ENCODE data around the gene RAX2.
"Not testable (repeated sequence)": the region's sequence is repeated elsewhere in the genome, so short reads cannot be mapped to it uniquely, and the experiment has no call there.

The RAX2 gene

DNA sequence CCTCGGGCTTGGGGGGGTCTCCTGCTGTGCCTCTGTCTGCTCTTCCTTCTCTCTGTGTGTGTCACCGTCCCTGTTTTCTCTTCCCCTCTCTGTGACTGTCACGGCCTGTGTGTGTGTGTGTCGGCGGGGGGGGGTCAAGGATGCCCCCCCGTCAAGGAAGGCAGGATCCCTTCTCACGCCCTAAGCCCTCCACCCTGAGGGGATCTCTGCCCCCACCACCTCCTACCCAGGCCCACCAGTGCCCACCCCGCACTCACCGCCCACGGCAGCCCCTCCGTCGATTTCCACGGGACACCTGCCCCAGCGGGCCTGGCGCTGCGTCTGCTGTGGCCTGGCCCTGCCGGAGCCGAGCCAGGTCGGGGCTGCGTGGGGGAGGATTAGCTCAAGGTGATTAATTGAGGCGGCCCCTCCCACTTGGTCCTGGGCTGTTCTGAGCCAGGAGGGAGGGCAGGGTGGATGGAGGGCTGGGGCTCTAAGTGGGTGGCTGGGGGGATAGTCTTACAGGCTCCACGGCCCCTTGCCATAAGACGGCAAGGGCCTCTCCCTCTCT, at the start of gene RAX2:
TSS of gene RAX2 (minus strand) at position 323 of the 550 bp plus-strand sequence. CDS start 486 bp downstream, outside the sequence.
- no peak for DNase-seq

DNA sequence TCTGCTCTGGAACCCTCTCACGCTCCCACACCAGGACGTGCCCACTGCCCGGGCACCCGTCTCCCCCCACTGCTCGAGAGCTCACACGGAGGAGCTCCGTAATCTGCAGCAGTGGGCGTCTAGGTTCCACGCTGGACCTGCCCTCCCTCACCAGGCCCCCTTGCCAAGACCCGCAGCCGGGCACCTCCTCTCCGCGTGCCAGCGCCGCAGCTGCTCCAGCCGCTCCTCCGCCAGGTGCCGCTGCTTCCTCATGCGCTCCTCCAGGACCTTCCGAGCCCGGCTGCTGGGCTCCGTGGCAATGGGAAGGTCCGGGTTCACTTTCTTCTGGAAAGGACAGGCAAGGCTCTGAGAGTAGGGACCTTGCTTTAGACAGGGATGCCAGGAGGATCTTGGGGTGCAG, 49.1 kb upstream of the RAX2 start:
- no peak for DNase-seq

DNA sequence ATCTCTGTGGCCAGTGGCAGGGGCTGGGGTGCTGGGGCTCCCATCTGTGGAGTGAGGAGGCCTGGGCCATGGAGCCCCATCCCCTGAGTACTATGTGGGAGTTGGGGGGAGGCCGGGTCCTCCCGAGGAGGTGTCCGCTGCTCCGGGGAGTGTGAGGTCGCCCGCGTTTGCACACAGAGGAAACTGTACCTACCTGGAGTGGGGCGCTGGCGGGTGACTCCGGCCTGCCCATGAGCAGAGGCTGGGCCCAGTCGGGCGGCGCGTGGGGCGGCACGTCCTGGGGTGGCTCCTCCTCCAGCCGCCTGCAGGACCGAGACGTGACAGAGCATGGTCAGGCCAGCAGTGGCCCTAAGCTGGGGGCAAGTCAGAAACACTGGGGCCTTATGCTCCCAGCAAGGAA, 48.0 kb upstream of the RAX2 start:
- DNase-seq, result no peak

DNA sequence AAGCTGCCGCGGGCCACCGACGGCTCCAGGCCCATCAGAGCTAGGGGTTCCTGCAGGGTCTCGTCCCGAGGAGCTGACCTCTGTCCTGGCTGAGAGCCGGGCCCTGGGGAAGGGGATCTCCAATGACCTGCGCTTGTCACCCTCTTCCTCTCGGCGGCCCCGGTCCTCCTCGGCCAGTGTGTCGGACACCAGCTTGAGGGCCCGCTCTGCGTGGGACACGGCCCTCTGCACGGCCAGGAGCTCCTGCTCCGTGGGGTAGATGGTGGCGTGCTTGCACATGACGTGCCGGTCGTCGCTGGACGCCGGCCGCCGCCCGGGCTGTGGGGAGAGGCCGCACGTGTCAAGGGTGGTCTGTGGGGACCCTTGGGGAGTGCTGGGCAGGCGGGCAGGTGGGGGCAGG, 46.9 kb upstream of the RAX2 start:
- DNase-seq, result no peak

DNA sequence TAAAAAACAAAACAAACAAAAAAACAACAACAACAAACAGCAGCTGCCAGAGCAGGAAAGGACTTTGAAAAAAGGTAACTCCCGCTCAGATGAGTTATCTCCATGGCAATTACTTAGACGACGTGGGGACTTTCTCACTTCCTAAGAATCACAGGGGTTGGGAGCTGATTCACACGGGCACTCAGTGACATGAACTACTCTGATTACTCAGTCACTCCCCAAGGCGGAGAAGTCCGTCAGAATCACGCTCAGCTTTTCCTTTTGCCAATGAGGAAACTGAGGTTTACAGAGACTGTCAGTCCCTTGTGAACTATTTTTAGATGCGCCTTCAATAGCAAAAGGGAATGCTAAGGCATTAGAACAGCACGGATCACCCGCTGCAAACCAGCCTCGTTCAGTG, 46.4 kb upstream of the RAX2 start:
- DNase-seq, result no peak

DNA sequence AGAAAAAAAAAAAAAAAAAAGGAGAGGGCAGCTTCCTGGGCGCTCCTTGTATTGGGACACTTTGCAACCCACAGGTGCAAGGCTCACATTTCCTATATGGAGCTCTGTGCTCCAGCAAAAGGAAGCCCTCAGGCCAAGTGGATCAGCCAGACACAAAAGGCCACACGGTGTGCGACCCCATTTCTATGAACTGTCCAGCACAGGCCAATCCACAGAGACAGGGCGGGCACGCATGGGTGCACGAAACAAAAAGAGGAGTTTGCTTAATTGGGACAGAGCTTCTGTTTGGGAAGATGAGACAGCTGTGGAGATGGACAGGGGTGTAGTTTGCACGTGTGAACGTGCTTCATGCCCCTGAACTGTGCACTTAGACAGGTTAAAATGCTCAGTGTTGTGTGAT, 45.7 kb upstream of the RAX2 start:
- no peak for DNase-seq

DNA sequence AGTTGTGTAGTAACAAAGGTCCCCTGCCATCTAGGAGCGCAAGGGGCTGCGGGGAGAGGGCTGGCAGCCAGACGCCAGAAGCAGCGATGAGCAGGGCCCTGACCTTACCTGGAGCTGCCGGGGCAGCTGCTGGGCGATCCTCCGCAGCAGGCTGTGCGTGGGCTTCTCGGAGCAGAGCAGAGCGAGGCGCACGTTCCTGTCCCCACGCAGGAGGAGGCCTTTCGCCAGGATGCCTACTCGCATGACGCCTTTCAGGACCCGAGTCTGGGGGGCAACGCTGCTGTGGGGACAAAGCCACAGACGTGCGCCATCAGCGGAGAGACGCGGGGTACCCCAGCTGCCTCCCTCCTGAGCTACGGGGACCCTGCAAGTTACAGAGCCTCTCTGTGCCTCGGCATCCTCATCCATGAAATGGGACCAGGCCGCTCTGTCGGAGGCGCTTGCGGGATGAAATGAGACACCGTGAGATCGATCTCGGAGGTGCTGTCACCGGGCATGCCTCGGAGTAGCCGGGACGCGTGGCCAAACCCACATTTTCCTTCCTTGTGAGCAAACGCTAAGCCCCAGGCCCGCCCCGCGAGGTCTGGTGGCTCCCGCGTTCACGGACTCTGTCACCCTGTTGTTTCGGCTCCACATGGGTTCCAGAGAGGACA, 44.7 kb upstream of the RAX2 start:
- DNase-seq, result no peak

DNA sequence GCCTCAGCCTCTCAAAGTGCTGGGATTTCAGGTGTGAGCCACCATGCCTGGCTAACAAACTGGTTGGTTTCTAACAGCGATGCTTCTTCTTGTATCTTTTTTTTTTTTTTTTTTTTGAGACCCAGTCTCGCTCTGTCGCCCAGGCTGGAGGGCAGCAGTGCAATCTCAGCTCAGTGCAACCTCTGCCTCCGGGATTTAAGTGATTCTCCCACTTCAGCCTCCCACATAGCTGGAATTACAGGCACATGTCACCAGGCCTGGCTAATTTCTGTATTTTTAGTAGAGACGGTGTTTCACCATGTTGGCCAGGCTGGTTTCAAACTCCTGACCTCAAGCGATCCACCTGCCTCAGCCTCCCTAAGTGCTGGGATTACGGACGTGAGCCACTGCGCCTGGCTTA, 44.1 kb upstream of the RAX2 start:
- DNase-seq, result not testable (repeated sequence)

DNA sequence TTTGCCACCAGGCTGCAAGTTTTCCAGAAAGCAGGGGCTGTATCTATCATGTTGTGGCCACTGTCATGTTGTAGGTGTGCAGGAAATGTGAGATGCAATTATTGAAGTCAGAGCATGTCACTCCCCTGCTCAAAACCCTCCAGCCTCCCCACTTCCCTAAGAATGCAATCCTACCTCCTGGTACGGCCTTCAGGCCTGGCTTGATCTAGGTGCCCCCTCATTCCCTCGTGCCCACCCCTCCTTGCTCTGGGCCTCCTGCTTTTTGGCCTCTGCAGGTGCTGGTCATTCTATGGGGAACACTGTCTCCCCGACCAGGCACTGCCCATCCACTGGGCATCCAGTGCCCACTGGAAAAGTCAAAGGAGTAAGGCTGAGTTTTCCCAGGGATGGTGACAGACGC, 42.6 kb upstream of the RAX2 start:
- DNase-seq, result no peak

DNA sequence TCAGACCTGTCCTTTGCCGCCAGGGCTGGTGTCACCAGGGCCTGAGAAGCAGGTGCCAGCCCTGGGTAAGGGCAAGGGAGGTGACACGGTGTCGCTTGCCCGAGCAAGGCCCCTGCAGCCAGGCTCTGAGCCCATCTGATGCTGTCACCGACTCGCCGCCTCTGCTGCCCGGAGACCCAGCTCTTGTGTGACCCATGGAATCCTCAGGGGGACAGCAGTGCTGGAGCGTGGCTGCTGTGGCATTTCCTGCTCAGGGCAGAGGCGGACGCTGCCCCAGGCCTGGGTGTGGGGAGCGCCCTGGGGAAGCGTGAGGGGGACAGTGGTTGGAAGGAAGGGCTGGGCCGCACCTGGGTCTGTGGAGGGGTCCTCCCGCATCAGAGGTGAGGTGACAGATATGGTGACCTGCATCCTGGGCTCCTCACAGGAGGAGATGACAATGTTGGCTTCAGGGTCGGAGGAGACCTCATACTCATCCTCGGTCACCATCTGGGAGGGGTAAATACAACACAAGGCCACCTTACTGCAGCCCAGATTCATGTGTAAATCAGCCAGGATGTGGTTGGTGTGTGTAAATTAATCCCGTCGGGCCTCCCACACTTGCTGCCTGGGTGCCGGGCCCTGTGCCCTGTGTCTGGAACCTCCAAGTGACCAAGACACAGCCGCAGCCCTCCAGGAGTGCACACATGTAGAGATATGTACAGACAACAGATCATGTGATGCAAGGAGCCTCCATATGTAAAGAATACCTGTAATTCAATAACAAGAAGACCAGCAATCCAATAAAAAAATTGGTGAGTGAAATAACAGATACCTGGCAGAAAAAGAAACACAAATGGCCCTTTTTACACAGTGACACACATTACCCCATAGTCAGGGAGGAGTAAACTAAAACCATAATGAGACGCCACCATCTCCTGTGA, 41.7 kb upstream of the RAX2 start:
- no peak for DNase-seq

DNA sequence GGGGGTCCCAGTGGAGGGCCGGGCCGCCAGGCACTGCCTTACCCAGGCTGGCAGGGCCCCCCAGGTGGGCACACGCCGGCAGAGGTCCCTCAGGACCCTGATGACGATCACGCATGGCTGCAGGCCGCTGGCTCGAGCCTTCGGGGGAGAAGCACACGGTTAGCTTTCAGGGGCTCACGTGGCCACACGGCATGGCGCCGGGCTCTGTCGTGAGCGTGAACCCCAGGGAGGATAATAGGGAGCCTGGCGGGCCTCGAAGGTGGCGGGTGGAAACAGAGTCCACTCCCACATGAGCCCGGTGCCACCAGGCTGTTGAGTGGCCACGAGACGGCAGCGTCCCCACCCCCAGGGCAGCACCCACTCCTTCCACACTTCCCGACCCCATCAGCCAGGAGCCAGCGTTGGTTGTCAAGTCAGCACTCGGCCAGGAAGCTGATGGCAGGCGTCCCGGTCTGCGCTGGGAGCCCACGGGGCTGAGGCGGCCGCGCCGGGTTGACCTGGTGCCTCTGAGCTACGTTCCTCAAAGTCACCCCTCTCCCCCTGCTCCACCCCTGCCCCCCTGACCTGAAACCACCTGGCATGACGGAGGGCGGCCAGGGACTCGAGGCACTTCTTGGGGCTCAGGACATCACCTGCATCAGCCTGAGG, 38.8 kb upstream of the RAX2 start:
- no peak for DNase-seq

DNA sequence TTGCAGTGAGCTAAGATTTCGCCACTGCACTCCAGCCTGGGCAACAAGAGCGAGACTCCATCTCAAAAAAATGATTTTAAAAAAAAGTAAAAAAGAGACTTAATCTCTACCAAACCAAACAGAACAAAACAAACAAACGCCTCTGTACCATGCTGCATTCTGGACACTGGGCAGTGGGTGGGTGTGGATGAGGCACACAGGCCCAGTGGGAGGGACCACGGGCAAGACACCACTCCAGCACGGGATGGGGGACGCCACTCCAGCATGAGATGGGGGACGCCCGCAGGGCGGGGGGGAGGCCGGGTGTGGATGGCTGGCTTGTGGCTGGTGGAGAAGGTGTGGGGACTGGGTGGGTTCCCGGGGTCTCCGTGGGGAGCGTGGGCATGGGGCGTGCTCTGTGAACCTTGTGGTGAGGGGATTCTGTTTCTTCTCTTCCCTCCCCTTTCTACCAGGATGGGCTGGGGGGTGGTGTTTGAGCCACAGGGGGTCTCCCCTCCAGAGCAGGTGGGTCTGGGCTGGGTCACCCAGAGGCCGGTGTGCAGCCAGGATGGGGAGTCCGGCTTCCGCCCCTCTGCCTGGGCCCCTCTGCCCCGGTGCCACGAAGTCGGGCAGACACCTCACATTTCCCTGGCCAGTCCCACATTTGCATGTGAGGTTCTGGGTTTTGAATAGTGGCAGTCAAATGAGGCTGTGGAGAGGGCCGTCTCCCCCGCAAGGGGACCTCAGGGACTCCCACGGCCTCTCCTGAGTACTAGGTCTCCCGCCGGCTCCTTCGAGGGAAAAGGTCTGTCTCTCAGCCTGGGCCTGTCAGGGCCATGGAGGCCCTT, 38.1 kb upstream of the RAX2 start:
- DNase-seq, result no peak

DNA sequence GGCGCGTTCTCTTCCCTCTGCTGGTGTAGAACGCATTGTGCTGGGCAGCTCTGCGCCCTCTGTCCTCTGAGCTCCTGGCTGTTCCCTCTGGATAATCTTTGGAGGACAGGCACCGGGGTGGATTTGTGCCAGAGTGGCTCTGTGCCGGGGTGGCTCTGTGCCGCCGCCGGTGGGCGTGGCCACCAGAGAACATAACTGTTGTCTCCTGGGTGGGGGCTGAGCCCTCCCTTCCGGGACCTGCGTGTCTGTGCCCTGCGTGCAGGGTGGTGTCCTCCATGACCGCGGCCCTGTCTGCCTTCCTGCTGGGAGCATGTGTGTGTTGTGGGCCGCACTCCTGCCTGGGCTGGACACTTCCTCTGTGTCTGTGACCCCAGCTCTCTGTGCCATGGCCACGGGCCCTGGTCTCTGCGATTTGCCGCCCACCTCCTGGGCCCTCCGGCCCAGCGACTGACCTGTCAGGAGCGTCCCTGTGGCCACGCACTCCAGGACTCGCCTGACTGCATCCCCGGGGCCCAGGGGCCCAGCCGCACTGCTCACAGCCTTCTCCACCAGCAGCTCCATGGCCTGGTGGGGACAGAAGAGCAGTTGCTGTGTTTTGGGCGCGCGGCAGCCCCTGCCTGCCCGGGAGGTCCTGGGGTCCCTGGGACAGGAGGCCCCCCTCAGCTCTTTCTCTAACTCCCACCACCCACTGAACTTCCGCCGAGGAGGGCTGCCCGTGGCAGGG, 36.6 kb upstream of the RAX2 start:
- DNase-seq, result no peak

DNA sequence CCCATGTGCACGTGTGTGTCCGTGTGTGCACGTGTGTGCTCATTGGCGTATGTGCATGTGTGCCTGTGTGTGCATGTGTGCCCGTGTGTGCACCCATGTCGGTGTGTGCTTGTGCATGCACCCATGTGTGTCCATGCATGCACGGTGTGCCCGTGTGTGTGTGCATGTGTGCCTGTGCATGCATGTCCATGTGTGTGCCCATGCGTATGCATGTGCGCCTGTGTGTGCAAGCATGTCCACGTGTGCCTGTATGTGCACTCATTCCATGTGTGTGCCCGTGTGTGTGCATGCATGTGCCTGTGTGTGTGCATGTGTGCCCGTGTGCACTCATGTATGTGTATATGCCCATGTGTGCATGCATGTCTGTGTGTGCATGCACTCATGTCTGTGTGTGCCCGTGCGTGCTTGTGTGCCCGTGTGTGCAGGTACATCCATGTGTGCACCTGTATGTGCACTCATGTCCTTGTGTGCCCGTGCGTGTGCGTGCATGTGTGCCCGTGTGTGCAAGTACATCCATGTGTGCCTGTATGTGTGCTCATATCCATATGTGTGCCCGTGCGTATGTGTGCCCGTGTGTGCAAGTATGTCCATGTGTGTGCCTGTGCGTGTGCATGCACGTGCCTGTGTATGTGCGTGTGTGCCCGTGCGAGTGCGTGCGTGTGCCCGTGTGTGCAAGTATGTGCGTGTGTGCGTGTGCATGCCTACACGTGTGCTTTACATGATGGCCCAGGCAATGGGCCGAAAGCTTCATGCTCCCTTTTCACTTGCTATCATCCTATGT, 35.7 kb upstream of the RAX2 start:
- DNase-seq, result no peak

DNA sequence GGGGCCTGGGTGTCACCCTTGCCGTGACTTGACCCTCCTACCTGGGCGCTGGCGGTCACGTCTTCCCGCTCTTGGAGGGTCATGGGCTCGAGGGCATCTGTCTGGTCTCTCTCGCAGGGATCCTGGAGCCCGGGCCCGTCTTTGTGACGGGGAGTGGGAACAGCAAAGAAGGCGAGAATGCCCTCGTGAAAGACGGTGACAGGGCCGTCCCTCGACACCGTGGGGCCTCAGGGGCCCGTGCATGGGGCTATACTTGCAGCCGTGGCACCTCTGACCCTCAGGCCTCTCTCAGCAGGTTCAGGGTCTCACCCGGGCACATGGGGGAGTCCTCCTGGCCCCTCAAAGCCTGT, 35.1 kb upstream of the RAX2 start:
- DNase-seq, result no peak

DNA sequence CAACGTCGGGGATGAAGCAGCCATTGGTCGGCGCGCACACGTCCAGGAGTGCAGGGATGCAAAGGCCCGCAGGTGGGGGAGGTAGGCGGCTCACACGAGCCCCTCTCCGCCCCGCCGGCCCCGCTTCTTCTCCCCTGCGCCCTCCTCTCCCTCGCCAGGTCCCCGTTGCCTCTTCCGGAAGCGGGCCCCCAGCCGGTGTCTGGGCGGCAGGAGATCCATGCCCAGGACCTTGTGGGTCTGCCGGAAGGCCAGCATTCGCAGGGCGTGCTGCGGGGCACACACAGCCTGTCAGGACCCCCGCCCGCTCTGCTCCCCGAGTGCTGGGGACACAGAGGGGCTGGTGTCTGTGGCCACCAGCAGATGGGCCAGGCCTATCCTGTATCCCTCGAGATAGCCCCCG, 33.8 kb upstream of the RAX2 start:
- no peak for DNase-seq

DNA sequence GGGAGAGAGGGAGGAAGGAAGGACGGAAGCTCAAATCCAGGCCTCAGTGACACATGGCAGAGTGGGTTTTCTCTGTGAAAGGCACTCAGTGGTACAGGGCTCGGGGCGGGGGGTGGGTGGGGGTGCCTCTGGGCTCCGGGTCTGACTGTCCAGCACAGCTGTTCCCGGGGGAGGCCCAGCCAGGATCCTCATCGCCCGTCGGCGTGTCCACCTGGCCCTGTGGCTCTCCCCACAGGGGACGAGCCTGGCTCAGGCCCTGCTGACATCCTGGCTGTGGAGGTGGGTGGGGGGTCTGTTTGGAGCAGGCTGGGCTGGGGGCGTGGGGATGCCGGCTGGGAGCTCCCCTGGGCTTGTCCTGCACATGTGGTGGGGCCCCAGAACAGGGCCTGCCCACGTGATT, 32.4 kb upstream of the RAX2 start:
- no peak for DNase-seq

DNA sequence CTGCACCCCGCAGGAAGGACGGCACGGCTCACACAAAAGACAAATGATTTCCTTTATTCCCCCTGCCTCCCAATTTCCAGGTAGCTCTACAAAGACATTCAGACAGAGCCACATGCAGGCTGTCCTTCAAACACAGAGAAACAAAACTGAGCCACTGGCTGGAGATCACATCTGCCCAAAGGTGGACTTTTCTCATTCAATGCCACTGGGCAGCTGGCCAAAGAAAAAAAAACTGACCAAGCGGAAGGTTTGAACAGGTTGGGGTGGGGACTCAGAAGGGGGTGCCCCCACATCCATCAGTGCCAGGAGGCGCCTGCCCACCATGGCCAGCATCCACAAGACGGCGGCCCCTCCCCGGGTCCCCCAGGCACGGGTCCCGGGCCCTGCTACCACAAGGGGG, 32.0 kb upstream of the RAX2 start:
- DNase-seq, result no peak

DNA sequence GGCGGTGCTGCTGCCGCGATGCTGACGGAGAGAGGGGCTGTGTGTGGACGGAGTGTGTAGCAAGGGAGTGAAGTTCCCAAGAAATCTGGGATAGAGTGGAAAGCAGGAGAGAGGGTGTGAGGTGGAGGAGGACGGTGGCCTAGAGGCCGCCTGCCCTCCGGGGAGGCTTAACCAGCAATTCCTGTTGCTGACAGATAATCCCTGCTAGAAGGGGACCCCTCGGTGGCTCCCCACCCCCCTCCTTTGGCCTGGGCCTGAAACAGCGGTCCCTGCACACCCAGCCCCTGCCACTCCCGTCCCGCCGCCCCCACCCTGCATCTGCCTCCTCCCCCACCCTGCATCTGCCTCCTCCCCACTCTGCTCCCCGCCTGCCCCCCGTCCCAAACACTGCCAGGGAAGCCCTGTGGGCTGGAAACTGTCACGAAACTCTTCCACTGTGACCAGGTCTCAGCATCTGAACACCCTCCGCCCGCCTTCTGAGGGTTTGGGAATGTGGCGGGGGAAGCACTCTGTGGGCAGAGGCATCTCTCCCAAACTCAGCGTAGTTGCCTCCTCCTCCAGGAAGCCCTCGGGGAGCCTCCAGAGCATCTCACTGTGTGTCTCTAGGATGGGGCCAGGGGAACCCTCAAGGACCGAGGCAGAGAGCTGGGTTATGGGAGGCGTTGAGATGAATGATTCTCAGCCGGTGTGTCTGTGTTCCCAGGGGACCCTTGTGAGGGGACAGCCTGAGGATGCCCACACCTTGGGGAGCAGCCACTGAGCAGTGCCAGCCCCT, 31.3 kb upstream of the RAX2 start:
- no peak for DNase-seq

DNA sequence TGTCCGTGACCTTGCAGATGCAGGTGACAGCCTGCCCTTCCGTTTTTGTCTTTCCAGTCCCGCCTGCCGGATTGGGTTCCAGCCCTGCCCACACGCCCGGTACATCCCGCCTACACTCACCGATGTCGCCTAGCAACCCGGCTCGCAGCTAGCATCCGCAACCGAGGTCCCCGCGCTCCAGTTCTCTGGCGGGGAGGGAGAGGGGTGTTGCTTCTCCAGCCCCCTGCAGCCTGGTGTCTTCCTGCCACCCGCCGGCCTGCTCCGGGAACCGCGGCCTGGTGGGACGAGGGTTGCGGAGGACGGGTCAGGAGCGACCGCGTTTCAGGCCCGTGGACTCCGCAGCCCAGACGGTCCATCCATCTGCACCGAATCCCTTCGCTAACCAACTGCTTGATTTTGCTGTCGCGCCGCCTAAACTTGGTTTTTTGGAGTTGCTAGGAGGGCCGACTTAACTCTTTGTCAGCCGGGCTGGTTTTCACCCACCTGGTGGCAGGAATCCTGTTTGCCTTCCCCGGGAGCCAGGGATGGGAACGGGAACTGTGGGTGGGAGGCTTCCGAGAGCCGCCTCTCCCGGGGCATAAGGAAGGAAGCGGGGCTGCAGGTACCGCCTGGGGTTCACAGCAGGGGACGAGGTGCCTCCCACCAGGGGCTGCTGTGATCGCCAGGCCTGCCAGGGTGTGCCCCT, 29.5 kb upstream of the RAX2 start:
- peak; percentile 77 for DNase-seq

Data from right forelimb (tissue), 1 donor.